HL-60 (cell line): ENCODE data around the gene CCDC92.

Source experiments
- DNase-seq, 2 experiments: peaks; one replicate each; pipeline ENCODE4 v3.0.0-alpha.2; 2010 to 2020; ENCODE audit warnings: low read depth in 1 of 2, low spot score in 1 of 2
- H3K27ac ChIP-seq: fragments of 250-450 bp; sonication (Bioruptor Pico); replicated peaks from 2 replicates; pipeline ENCODE4 v1.5.1; 2020; ENCODE audit warnings: mild to moderate bottlenecking, moderate library complexity
- H3K27me3 ChIP-seq: fragments of 250-450 bp; sonication (Bioruptor Pico); 2 replicates; pipeline ENCODE4 v1.5.1; 2021; ENCODE audit warnings: mild to moderate bottlenecking, moderate library complexity; ENCODE audit not compliant: insufficient read depth, poor library complexity, severe bottlenecking
- H3K4me3 ChIP-seq: replicated peaks from 2 replicates; pipeline ENCODE4 v1.5.1; 2011; ENCODE audit warnings: mild to moderate bottlenecking, control low read depth, low read length; ENCODE audit not compliant: insufficient read depth
- GABPA ChIP-seq: IDR thresholded peaks from 2 replicates; pipeline ENCODE4 v1.6.1; 2012; ENCODE audit warnings: low read depth
- POLR2AphosphoS5 ChIP-seq: IDR thresholded peaks from 2 replicates; pipeline ENCODE4 v1.6.1; 2012; ENCODE audit warnings: low read depth
- SPI1 ChIP-seq: IDR thresholded peaks from 2 replicates; pipeline ENCODE4 v1.6.1; 2012; ENCODE audit warnings: low read depth, mild to moderate bottlenecking, borderline replicate concordance
- TF ChIP-seq, protein P1 (sequence below): IDR thresholded peaks from one replicate; pipeline ENCODE4 v1.5.1; 2011; ENCODE audit warnings: low read length, control low read depth, inconsistent platforms; ENCODE audit not compliant: insufficient read depth
- TF ChIP-seq, protein P2 (sequence below): IDR thresholded peaks from 2 replicates; pipeline ENCODE4 v1.6.1; 2012; ENCODE audit warnings: low read depth; ENCODE audit not compliant: insufficient replicate concordance

The CCDC92 gene

DNA sequence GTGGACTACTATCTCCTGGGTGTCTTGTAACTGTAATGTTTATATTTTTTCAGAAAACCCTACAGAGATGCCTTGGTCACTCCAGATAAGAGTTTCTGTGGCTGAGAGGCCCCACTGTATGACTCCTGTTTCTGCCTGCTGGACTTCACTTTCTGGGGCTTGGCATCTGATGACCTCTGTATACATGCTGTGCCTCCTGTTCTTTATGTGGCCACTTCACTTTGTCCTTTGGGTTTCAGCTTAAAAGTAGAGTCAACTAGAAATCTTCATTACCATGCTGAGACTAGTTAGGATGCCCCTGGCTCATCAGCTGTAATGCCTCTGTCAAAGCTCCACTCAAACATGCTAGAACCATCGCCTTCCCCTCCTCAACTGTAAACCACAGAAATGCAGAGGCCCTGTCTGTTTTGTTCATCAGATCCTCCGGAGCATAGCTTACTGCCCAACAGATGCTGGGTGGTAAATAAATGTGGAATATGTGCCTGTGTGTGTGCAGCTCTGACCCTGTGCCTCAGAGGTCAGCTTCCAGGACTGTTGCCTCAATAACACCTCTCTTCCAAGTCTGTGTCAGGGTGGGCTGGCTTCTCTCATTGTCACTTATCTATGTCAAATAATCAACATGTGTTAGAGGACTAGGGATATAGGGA is 25.8 kb upstream of the CCDC92 start:
- Histone ChIP-seq H3K4me3 (no peak overlapping the region), H3K27me3 (no peaks in the 10 kb centered on the region), H3K27ac (no peak overlapping the region)
- TF ChIP-seq, protein P1, sequence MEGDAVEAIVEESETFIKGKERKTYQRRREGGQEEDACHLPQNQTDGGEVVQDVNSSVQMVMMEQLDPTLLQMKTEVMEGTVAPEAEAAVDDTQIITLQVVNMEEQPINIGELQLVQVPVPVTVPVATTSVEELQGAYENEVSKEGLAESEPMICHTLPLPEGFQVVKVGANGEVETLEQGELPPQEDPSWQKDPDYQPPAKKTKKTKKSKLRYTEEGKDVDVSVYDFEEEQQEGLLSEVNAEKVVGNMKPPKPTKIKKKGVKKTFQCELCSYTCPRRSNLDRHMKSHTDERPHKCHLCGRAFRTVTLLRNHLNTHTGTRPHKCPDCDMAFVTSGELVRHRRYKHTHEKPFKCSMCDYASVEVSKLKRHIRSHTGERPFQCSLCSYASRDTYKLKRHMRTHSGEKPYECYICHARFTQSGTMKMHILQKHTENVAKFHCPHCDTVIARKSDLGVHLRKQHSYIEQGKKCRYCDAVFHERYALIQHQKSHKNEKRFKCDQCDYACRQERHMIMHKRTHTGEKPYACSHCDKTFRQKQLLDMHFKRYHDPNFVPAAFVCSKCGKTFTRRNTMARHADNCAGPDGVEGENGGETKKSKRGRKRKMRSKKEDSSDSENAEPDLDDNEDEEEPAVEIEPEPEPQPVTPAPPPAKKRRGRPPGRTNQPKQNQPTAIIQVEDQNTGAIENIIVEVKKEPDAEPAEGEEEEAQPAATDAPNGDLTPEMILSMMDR: no peak
- no peak for TF ChIP-seq SPI1
- no peak for TF ChIP-seq GABPA
- TF ChIP-seq, protein P2, sequence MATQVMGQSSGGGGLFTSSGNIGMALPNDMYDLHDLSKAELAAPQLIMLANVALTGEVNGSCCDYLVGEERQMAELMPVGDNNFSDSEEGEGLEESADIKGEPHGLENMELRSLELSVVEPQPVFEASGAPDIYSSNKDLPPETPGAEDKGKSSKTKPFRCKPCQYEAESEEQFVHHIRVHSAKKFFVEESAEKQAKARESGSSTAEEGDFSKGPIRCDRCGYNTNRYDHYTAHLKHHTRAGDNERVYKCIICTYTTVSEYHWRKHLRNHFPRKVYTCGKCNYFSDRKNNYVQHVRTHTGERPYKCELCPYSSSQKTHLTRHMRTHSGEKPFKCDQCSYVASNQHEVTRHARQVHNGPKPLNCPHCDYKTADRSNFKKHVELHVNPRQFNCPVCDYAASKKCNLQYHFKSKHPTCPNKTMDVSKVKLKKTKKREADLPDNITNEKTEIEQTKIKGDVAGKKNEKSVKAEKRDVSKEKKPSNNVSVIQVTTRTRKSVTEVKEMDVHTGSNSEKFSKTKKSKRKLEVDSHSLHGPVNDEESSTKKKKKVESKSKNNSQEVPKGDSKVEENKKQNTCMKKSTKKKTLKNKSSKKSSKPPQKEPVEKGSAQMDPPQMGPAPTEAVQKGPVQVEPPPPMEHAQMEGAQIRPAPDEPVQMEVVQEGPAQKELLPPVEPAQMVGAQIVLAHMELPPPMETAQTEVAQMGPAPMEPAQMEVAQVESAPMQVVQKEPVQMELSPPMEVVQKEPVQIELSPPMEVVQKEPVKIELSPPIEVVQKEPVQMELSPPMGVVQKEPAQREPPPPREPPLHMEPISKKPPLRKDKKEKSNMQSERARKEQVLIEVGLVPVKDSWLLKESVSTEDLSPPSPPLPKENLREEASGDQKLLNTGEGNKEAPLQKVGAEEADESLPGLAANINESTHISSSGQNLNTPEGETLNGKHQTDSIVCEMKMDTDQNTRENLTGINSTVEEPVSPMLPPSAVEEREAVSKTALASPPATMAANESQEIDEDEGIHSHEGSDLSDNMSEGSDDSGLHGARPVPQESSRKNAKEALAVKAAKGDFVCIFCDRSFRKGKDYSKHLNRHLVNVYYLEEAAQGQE: no peak
- TF ChIP-seq POLR2AphosphoS5: no peak
- DNase-seq: no peak

DNA sequence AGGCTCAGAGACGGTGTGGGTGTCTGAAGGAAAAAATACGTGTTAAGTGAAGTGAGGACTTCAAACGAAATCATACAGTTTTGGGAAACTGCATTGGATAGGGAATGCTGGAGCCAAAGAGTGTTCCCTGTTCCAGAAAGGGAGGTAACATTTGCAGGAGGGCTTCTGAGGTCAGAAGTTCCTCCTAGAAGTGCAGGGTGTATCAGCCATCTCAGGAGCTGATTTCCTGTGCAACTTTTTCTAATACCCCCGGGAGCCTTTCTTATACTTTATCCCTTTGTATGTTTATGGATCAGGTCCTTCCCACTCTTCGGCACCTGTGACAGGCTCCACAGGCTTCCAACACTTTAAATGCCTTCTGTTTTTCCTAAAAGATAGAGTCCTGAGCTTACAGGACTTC is 25.3 kb upstream of the CCDC92 start:
- TF ChIP-seq POLR2AphosphoS5: no peak
- TF ChIP-seq, protein P2: no peak
- TF ChIP-seq, protein P1: no peak
- no peak for TF ChIP-seq GABPA
- TF ChIP-seq SPI1: no peak
- H3K27me3 ChIP-seq: no peaks in the 10 kb centered on the region
- H3K4me3 ChIP-seq: no peak overlapping the region
- no peak for DNase-seq
- no peak overlapping the region for H3K27ac ChIP-seq

DNA sequence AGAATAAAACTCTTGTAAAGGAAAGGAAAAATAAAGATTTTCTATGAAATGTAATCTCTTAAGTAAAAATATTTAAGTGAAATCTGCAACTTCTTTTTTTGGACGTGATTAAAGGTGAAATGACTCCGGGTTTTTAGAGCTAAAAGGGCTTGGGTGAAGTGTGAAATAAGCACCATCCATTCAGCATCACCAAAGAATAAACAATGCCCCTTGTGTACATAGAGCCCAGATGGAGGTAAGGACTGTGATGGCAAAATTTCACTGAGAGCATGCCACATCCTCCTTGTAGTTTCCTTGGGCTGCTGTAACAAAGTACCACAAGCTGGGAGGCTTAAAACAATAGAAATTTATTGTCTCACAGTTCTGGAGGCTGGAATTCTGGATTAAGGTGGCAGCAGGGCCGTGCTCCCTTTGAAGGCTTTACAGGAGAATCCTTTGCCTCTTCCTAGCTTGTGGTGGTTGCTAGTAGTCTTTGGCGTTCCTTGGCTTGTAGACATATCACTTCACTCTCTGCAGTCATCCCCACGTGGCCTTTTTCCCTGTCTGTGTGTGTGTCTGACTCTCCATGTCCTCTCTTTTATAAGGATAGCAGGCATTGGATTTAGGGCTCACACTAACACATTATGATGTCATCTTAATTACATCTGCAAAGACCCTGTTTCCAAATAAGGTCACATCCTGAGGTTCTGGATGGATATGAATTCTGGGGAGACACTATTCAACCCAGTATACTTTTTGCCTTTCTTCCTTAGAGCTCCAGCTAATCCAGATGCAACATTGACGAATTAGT is 24.6 kb upstream of the CCDC92 start:
- TF ChIP-seq, protein P2: no peak

More for the DNA sequence above, 24.6 kb upstream of the CCDC92 start:
- H3K27me3 ChIP-seq: no peaks in the 10 kb centered on the region
- H3K4me3 ChIP-seq: no peak overlapping the region
- H3K27ac ChIP-seq: no peak overlapping the region
- no peak for DNase-seq
